CD4-positive, alpha-beta T cell treated with Interleukin-12 subunit alpha and Interleukin-12 subunit beta, for 1 hour (primary cell): ENCODE results near the gene RYR2.
A peak's percentile ranks its signal among the peaks of the same experiment; 100 is the strongest.
"Not testable (repeated sequence)": the region's sequence is repeated elsewhere in the genome, so short reads cannot be mapped to it uniquely, and the experiment has no call there.

Experiments used
- DNase-seq: peaks from one replicate; pipeline ENCODE4 v3.0.0-alpha.2; 2020

Gene RYR2

DNA sequence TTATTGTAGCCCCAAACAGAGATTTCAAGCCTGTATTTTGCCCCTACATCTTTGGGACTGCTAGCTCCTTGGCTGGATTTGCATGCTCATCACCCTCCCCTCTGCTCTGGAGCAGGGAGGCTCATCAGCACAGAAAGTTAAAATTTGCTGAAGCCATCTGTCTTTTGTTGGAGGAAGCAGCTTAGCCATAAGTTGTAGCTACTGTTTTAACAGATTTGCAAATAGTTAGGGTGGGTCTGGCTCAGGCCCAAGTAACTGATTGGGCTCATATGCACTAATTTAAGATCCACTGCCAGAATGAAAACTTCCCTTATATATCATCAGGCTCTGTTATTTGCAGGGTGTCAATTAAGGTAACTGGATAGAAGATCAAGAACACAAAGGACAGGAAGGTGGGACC lies 541.8 kb downstream of the RYR2 start:
- no peak for DNase-seq

DNA sequence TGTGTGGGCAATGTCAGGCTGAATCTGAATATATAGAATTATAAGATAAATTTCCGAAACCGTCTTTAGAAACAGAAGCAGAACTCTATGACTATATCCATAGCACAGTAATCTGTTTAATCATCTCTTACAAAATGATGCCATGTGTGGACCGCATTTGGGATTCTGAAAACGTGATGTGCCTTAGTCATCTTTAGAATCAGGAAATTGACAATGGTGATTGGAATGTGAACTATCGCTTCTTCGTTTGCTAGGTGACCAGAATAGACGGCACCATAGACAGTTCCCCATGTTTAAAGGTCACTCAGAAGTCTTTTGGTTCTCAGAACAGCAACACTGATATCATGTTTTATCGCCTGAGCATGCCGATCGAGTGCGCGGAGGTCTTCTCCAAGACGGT lies 548.4 kb downstream of the RYR2 start:
- DNase-seq: no peak

DNA sequence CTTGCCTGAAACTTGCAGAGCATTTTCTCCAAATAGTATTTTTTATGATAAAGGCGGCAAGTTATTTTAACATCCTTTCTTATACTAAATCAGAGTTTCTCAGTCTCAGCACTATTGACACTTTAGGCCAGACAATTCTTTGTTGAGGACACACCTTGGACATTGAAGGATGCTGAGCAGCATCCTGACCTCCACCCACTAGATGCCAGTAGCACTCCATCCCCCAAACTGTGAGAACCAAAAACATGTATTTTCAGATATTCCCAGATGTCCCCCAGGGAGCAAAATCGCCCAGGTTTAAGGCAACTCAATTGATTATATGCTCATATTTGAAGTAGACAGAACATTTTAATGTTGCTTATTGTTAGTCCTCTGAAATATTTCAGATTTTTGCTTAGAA lies 549.4 kb downstream of the RYR2 start:
- DNase-seq: no peak

- not testable (repeated sequence) for DNase-seq
Measured at GRCh38 chr1:237603036-237603568, 561.1 kb downstream of the RYR2 start.

- no peak for DNase-seq
Measured at GRCh38 chr1:237608433-237608832, 566.4 kb downstream of the RYR2 start.

DNA sequence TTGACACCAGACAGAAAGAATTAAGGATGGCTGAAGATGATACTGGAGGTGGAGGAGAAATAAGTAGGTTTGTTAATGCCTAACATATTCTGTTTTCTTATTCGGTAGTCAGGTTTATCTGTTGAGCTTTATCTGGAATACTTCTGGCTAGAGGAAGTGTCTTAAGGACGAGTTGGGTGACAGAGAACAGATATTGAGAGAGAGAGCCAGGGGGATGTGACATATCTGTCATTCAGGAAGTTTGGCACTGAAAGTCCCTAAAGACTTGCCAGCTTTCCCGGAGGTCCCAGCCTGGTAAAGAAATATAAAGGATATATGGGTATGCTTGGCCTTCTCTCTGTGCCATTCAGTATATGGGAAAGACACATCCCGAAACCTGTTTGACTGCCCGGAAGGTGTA lies 568.2 kb downstream of the RYR2 start:
- DNase-seq: no peak

- no peak for DNase-seq
Measured at GRCh38 chr1:237613984-237614383, 572.0 kb downstream of the RYR2 start.

GRCh38 chr1:237619553-237619952 lies 577.6 kb downstream of the RYR2 start:
- DNase-seq: no peak

- DNase-seq: no peak
Measured at GRCh38 chr1:237634922-237635321, 592.9 kb downstream of the RYR2 start.

GRCh38 chr1:237638555-237638954 lies 596.6 kb downstream of the RYR2 start:
- no peak for DNase-seq

DNA sequence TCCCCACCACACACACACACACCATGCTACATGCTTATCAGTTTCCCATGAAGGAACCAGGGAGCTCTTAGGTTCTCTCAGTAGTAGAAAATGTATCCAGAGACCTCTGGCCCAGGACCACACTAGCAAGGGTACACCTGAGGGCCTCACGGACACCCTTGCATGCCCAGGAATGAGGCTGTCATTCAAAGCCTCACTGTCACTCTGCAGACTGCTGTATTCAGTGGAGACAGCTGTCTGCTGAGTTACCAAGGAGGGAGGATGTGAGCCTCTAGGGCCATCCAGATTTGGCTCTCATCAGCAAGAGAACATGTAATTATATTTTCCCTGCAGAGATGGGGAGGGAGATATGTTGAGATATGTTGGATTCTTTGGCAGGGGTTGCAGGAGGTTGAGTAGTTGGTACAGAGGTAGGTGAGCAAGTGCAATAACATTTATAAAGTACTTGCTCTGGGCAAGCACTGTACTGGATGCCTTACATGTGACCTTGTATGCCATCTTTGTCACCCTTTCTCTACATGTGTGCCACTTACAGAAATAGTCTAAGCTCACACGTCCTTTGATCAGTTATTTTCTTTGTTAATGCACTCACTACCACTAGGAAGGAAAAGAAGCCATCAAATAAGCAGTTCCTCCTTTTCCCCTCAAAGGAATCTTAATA lies 598.2 kb downstream of the RYR2 start:
- DNase-seq: no peak

DNA sequence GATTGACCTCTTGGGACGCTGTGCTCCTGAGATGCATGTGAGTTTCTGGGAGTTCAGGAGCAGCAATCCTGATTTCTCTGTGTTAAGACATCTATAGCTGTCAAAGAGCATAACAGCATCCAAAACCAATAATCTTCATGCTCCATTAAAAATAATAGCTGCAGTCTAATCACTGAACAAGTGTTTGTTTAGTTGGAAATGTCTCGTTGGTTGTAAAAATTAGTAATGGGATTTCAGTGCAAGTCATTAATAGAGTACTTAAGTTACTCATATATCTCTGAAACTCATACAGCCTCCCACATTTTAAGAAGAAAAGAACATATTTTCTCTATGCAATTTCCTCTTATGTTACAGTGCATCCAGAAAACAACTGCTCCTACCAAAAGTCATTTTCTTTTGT lies 599.0 kb downstream of the RYR2 start:
- DNase-seq: no peak

- DNase-seq: no peak
Measured at GRCh38 chr1:237650809-237651208, 608.8 kb downstream of the RYR2 start.

GRCh38 chr1:237655778-237656177 lies 613.8 kb downstream of the RYR2 start:
- DNase-seq: no peak

DNA sequence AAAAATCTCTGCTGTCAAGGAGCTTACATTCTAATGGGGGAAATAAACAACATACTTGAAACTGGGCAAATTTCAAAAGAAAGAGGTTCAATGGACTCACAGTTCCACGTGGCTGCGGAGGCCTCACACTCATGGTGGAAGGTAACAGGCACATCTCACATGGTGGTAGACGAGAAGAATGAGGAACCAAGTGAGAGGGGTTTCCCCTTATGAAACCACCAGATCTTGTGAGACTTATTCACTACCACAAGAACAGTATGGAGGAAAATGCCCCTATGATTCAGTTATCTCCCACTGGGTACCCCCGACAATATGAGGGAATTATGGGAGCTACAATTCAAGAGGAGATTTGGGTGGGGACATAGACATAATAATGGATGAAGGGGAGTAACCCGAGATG lies 622.4 kb downstream of the RYR2 start:
- DNase-seq: no peak

- DNase-seq: no peak
Measured at GRCh38 chr1:237670302-237670701, 628.3 kb downstream of the RYR2 start.

GRCh38 chr1:237671262-237671661 lies 629.3 kb downstream of the RYR2 start:
- DNase-seq: no peak

GRCh38 chr1:237671935-237672334 lies 630.0 kb downstream of the RYR2 start:
- no peak for DNase-seq

DNA sequence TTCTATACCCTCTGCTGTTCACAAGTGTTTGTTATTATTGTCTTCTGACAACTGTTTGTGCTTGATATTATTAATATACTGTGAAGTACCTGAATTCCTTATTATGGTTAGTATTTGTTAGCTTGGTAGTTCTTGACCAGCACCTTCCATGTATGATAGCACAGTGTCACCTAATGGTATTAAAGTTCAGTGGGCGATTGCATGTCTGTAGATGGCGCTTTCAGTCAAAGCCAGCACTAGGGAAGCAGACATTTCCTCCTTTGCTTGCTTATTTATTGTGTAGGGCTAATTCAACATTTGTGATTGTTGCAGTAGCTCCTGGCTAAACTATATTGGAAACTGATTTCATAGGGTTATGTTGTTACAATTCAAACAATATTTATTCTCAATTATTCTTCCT lies 630.8 kb downstream of the RYR2 start:
- no peak for DNase-seq

DNA sequence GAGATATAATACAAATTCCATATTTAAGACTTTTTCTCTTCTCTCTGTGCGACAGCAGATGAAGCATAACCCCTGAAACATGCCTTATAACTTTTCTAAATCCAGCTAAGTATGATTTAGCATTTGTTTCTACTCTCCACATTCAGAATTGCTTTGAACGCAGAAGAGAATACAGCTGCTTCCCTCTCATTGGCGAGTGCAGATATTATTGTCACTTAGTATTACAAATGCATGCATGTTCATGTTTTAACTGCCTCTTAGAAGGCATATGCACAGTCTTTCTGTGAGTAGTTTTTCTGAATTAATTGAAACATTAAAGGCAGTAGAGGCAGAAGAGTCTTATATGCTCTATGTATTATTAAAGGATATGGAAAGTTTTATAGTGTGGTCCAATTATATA lies 631.6 kb downstream of the RYR2 start:
- no peak for DNase-seq

GRCh38 chr1:237677979-237678378 lies 636.0 kb downstream of the RYR2 start:
- peak; percentile 3 for DNase-seq

DNA sequence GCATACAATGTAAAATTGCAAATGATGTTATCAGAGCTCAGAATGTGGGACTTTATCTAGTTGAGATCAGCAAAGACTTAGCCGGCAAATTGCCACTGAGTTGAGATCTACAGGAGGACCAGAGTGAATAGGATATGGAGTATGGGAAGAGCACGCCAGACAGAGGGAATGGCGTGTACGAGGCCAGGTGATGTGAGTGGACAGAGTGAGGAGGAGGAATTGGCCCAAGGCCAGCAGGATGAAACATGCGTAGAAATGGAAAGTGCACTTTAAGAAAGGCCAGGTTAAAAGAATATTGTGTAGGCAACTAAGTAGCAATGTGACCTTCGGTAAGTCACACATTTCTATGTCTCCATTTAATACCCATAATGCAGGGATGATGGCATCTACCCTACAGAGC lies 637.7 kb downstream of the RYR2 start:
- no peak for DNase-seq

DNA sequence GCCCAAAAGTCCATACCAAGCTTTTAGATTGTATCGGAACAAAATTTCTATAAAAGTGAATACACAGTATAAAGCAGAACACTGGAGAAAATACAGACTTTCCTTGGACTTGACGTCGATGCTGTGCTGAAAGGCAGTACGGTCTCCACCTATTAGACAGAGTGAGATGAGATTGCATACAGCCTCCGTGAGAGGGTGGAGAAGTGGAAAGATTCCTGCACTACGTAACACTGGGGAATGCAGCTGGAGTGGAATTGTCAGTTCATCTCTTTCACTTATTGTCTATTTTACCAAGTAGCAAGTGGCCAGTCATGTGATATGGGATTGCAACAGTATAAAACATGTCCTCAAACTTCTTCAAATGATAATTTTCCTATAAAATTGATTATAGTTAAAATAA lies 639.2 kb downstream of the RYR2 start:
- DNase-seq: no peak

- DNase-seq: no peak
Measured at GRCh38 chr1:237684236-237684635, 642.3 kb downstream of the RYR2 start.

GRCh38 chr1:237685551-237685950 lies 643.6 kb downstream of the RYR2 start:
- no peak for DNase-seq
